HG02610 (cell line): ENCODE data around the gene NDUFAB1.
"Not testable (repeated sequence)": the region's sequence is repeated elsewhere in the genome, so short reads cannot be mapped to it uniquely, and the experiment has no call there.

Source experiments
- ATAC-seq: cut with Tn5 transposase; IDR thresholded peaks from one replicate; pipeline ENCODE4 v1.9.1; 2021; ENCODE audit warnings: mild to moderate bottlenecking, moderate library complexity; ENCODE audit not compliant: unreplicated experiment

NDUFAB1 gene

DNA sequence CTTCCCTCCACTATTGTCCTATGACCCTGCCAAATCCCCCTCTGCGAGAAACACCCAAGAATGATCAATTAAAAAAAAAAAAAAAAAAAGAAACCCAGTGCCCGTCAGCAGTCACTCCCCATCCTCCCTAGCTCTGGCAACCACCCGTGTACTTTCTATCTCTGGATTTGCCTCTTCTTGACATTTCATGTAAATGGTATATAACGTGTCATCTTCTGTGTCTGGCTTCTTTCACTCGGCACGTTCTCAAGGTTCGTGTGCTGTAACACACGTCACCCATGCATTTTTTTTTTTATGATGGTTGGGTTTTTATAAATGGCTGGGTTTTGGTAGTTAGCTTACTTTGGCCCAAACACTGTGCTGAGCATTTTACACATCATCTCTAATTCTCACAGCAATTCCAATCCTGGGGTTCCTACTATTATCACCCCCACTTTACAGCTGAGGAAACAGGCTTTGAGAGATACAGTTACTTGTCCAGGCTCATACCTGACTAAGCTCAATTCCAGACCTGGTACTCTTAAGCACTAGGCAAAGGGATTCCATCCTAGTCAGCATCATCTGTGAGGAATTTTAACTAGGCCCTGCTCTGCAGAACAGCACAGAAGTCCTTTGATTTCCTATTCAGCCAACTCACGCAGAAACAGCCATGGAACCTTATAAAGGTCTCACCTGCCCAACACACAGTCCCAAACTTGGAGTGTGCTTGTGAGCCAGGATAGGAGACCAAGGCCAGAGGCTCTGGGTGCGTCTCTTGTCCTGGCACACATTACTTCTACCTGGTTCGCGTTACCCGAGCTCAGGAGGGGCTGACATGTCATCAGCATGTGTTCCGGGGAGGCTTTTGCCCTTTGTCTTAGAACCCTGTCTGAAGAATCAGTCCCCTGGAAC lies 11.7 kb downstream of the NDUFAB1 start:
- ATAC-seq, result no peak

DNA sequence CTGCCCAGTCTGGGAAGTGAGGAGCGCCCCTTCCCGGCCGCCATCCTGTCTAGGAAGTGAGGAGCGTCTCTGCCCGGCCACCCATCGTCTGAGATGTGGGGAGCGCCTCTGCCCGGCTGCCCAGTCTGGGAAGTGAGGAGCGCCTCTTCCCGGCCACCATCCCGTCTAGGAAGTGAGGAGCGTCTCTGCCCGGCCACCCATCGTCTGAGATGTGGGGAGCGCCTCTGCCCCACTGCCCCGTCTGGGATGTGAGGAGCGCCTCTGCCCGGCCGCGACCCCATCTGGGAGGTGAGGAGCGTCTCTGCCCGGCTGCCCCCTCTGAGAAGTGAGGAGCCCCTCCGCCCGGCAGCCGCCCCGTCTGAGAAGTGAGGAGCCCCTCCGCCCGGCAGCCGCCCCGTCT lies 12.8 kb downstream of the NDUFAB1 start:
- not testable (repeated sequence) for ATAC-seq

DNA sequence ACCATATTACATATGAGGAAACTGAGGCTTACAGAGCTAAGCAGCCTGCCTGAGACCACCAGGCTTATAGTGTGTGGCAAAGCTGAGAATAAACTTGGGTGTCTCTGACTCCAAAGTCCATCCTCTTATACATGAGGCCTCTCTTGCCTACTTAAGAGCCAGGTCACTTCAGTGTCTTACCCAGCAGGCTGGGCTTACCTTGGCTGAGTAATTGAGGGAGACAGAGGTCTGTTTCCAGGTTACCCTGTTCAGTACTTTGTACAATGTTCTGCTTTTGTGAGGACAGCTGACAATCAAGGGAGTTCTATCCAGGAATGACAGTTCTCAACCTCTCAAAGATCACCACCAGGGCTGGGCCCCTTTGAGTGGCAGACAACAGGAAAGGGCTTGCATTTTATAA lies 14.4 kb downstream of the NDUFAB1 start:
- no peak for ATAC-seq

DNA sequence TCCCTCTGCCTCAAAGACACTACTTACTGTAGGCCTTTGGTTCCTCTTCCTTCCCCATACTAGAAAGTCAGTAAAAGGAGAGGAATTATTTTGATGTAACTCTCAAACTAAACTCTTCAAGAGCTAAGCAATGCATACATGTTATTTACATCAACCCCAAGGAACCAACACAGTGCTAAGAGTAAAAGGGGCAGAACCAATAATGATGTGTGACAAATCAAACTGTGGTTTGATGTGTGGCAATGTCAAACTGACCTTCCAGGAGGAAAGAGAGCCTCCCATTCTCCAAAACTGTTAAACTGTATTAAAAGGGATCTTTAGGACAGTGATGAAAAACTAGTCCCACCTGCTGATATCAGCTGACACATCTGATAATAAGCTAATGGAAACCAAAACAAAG lies 15.7 kb downstream of the NDUFAB1 start:
- no peak for ATAC-seq

DNA sequence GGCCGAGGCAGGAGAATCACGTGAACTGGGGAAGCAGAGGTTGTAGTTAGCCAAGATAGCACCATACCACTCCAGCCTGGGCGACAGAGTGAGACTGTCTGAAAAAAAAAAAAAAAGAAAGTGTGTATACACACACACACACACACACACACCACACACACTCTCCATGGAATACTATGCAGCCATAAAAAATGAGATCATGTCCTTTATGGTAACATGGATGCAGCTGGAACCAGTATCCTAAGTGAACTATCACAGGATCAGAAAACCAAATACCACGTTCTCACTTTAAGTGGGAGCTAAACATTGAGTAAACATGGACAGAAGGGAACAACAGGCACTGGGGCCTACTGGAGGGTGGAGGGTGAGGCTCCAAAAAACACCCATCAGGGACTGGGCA lies 16.7 kb downstream of the NDUFAB1 start:
- ATAC-seq, result no peak

DNA sequence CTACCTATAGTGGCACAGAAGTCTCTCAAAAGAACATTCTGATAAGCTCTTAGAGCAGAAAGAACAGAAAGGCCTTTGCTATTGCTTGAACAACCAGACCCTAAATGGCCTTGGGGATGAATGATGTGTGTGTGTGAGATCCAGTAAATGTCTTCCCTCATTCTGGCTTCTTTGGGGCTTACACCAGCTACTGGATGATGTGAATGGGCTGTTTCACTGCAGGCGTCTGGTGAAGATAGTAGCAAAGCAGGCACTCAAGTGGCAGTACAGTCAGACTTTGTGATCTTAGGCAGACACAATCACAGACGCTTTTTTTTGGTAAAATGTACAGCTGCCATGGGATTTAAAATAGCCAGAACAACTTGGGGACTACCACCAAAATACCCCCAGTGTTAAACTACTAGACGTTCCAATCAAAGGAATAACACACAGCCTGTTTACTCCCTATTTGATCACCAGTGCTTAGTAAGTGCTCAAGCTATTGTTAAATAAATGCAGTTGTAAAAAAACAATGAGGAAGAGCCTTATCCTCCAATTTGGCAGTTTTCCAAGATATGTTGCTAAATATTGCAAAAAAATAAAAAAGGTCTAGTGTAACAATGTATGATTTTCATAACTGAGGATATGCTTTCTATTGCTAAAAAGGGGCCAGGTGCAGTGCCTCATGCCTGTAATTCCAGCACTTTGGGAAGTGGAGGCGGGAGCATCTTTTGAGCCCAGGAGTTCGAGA lies 17.9 kb downstream of the NDUFAB1 start:
- ATAC-seq, result no peak

DNA sequence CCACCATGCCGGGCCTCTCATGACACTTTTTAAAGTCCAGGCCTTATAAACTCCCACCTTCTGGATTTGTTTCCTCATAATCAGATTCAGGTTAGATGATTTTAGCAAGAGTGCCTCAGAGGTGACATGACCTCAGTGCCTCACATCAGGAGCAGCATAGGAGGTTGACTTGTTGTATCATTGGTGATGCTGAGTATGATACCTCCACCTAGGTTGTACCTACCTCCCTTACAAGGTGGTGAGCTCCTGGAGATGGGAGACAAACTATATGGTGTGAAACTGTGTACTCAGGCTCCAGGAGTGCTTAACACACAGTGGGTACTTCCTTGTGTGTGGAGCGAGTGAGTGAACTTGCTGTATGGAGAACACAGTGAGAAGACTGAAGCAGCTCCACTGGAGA lies 18.6 kb downstream of the NDUFAB1 start:
- ATAC-seq, result no peak

DNA sequence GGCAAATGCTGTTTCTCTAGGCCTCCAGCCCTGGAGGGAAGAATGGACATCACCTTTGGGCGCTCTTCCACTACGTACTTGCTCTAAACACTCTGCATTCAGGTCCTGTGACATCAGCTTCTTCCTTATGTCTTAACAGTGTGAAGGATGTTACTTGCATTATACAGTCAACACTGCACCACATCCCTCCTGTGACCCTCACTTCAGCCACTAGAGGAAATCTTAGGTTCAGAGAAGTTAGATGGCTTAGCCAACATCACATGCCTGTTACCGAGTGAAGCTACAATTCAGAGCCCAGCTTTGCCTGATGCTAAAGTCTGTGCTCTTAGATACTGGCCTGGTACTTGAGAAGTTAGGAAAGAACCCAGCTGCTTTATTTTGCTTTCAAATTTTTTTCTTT lies 20.3 kb downstream of the NDUFAB1 start:
- ATAC-seq, result no peak

DNA sequence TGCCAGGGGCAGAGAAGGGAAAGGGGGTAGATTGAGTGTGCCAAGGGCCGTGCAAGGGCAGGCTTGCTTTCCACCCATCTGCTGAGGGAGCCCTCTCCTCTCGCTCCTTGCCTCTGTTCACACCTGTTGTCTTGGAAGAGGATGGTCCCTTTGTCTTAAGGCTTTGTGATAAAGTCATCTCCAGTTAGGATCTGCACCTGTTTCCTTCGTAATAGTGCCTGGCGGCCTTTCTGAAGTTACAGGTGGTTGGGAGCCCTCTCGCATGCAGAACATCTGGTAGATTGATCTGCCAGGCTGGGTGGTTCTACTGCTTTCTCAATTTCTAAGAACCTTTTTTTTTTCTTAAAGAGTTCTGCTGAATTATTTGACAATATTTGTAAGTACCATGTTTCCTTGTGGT lies 22.3 kb downstream of the NDUFAB1 start:
- ATAC-seq, result no peak

DNA sequence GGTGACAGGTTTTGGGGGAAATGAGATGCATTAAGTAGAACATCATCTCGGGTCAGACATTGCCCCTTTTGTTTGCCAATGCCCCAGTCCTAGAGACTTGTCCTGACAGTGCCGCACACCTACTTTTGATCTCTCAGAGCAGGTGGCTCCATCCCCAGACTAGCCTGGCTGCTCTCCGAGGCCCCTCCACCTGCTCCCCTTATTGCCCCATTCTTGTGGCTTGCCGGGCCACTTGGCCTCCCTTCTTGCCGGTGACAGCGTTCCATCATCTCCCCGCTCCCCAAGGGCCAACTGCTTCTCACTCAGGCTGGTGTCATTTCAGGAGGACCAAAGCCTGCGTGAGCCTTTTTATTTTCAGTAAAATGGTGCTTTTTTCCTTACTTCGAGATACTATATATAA lies 23.7 kb downstream of the NDUFAB1 start:
- ATAC-seq, result no peak

DNA sequence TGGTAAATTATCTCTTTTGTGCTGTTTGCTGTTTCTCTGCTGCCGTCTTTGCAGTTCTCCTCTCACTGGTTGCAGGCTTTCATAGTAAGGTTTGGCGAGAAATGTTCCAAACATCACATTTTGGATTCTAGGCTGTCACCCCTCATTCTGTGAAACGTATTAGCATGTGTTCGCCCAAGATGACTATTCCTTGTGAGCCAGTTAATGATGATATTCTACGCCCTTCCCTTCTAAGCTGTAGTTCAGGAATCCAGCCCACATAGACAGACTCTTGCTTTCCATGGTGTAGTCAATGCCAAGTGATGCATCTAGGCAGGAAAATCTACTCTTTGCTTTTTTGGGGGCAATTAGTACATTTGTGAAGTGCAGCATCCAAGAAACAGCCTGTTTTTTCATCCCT lies 24.2 kb downstream of the NDUFAB1 start:
- no peak for ATAC-seq

DNA sequence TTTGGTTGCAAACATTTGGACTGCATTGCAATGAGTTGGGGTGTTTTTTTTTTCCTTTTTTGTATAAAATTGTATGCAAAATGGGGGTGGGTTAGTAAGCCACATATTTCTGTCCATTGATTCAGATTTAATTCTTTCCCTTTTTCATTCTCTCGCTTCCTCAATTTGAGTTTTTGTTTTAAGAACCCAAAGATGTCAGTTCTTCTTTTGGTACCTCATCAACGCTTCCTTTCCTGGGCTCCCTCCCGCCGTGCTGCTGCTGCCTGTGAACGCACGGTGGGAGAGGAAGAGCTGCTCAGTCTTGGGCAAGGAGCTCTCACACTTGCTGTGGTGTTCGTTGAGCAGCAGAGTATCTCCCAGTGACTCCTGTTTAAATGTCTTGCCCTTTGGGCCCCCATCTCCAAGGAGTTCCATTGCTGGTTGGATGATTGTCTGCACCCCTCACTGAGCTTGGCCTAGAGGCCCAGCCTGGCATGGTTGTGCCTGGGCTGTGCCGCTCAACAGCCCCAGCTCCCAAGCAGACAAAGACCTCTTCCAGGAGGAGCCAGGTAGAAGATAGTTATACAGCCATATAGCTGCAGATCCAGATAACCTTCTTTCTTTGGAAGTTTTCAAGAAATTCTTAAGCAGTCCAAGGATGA lies 25.0 kb downstream of the NDUFAB1 start:
- no peak for ATAC-seq

DNA sequence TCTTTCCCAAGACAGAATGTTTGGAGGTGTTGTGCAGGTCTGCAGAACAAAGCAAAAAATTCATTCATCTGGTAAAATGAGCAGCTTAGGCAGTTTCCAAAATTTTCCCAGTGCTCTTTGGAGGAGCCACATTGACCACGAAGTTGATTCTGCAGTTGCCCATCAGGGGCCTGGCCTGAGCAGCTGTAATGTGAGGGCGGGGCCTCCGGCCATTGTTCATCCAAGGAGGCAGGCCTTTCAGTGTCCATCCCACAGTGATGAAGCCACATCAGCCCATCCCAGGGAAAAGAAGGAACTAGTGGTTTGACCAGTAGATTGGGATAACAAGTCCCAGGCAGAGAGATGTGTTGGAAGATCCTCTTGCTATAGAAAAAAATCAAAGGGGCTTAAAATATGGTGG lies 28.5 kb downstream of the NDUFAB1 start:
- no peak for ATAC-seq

DNA sequence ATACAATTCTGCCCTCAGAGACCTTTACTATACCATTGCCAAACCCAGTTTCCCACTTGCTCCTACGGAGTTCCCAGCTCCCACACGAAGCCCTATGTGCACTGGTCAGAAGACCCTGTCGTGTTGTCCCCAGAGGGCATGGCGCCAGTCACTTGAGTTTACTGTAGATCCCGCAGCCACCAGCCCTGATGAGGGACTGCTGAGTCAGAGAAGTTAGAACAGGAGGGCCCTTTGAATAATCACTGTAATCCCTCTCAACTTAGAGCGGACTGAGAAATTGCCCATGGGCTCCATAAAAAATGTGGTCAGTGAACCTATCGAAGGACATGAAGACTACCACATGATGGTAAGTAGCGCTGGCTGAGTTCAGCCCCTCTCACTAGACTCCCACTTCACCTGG lies 29.4 kb downstream of the NDUFAB1 start:
- ATAC-seq, result no peak

DNA sequence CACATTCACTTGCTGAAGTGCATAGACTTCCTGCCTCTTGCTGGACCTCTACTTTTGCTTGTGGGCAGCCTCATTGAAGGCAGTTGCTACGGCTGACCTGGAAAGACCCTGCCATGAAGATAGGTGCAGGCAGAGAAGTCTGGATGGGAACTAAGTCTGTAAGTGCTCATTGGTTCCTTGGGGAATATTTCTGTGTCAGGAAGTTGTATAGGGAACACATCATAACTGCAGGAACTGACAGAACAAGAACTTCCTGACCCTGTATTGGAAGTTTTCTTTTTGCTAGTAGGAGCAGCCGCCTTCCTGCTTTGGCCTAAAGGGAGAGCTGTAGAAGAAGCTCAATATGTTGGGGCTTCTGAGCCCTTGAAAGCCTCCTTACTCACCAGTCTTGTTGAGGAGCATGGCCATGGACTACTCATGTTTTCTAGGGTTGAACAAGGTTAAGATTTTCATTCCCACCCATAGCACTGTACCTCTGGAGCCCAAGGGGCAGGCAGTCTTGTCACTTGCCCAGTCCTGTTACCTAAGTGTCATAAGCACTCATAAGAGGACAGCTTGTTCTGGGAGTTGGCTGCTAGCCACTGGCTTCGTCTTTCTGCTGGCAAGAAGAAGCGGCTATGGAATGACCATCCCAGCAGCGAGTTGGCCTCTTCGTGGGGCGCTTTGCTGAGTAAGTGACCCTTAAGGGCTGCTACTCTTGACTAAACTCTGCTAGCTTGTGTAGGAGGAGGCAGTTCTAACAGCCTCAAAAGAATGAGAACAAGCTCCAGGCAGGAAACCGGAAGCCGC lies 31.3 kb downstream of the NDUFAB1 start:
- no peak for ATAC-seq

DNA sequence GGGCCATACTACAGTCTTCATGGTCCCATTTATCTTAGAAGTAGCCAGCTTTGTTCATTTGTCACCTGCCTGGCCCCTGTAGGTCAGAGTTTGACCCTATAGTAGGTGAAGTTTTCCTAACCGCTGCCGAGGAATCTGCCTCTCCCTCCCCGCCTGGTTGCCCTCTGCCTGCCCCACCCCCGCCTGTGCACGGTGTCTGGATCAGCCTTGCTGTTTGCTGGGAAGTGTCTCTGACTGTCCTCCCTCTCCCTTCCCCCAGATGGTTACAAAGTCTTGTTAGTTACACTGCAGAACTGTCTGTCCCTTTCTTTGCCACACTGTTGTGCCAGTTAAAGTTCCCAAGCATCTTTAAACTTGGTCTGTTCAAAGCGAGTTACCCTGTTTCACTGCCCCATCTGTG lies 32.9 kb downstream of the NDUFAB1 start:
- ATAC-seq, result no peak

DNA sequence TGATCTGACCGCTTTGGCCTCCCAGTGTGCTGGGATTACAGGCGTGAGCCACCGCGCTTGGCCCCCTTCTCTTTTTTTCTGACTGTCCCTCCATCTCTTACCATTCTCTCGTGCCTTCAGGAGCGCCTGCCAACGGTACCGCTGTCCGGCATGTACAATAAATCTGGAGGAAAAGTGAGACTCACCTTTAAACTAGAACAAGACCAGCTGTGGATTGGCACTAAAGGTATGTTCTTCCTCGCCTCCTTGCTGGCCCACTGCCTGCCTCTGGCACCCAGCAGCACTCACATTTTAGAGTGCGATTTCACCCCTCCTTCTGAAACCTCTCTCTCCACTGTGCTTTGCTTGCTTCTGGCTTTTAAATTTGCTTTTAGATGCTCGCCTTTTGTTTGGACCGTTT lies 33.6 kb downstream of the NDUFAB1 start:
- ATAC-seq, result no peak

DNA sequence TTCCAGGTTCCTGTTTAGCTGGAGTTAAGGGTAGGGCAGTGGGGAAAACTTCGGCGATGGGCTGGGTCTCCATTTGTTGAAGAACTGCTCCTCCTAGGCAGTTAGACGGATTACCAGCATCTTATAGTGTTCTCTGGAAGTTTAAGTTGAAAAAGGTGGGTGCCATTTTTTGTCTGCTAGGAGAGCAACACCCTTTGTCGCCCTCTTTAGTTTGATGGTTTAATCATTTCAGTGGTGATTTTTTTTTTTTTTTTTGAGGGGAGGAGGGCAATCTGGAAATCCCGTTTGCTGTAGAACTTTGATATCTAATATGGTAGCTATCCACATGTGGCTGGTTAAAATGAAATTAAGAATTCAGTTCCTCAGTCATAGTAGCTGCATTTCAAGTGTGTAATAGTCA lies 34.5 kb downstream of the NDUFAB1 start:
- no peak for ATAC-seq

DNA sequence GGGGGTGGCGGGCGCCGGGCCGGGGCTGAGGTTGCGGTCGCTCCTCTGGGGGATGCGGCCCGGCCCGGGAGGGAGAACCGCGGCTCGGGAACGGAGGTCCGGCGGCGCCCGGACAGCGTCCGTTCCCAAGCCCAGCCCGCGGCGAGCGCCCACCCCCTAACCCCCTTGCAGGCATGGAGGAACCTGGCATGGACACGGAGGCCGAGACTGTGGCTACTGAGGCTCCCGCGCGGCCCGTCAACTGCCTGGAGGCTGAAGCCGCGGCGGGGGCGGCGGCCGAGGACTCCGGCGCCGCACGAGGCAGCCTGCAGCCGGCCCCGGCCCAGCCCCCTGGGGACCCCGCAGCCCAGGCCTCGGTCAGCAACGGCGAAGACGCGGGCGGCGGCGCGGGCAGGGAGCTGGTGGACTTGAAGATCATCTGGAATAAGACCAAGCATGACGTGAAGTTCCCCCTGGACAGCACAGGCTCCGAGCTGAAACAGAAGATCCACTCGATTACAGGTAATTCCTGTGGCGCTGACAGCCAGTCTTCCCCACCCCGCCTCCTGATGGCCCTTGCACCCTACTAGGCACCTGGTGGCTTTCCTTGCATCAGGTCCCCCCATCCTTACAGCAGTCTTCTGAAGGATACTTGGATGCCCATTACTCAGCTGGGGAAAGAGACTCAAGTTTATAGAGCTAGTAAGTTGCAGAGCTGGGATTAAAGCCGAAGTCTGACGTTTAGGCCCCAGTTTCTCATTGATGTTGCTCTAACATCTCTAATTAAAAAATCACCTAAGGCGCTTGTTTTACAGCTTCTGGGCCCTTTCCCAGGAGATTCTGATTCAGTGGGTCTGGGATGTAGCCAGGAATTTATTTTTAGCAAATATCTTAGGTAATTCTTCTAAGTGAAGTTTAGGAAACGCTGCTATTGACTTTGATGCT lies 38.1 kb downstream of the NDUFAB1 start:
- ATAC-seq, result no peak
